ENCODE measurements around the gene ANKRD39. TPM values are rescaled to one million over a fixed set of nuclear protein-coding genes. Genes with fewer than 3 reads are reported as not detected.

ANKRD39 gene
- total and polyA plus RNA-seq, 2 of the 4 experiments (the other 2 are of a cell fraction), result 12.5 to 17.0 TPM

- ATAC-seq (ENCODE audit: low read depth), result peak; percentile 79
- TSS peak; percentile 56 for BruUV-seq (replicated peaks)
Measured at GRCh38 chr2:96832754-96833507, 24.9 kb downstream of the ANKRD39 start.

More at GRCh38 chr2:96832754-96833507, 24.9 kb downstream of the ANKRD39 start:
- dilution Hi-C loops (cut with HindIII; ENCODE audit: low sequenced_read_pairs, unreplicated experiment) (no loop called here), in situ Hi-C loops (cut with MboI; ENCODE audit: low sequenced_read_pairs) (no loop called here), intact Hi-C loops (cut with micrococcal nuclease) (no loop called here)
- H3K36me3 ChIP-seq (ENCODE audit: control insufficient read depth, insufficient read depth, low read length), result peaks cover 21% of the 10 kb centered on the region
- 0 out of 2 replicates have a peak overlapping the region, but pooled peaks have one; percentile 23 for H3K23ac ChIP-seq (ENCODE audit: low read depth, low read length)
- H2BK120ac ChIP-seq (ENCODE audit: low read depth, low read length), result no peak overlapping the region
- H3K4ac ChIP-seq (ENCODE audit: low read depth, low read length), result peak overlapping the region; percentile 44
- H2BK20ac ChIP-seq (ENCODE audit: low read depth, low read length), result no peak overlapping the region
- H4K5ac ChIP-seq (ENCODE audit: low read depth, low read length), result peak overlapping the region; percentile 72; the same call in 1 of the 2 replicates
- no peak overlapping the region for H3K56ac ChIP-seq (ENCODE audit: extremely low read depth, insufficient read depth, low read length)
- peak; percentile 64 for DNase-seq
- H4K20me1 ChIP-seq (ENCODE audit: insufficient read depth, low read length), result no peaks in the 10 kb centered on the region
- H2AK9ac ChIP-seq (replicated peaks; ENCODE audit: low read depth, low read length, poor library complexity), result peak overlapping the region; percentile 43
- TF ChIP-seq CTCF (conservative IDR thresholded peaks at IDR 0.05; ENCODE audit: low read depth, low read length) (no peak), POLR2A (IDR thresholded peaks at IDR 0.05; ENCODE audit: low read depth, low read length) (no peak), MAFK (IDR thresholded peaks at IDR 0.05; ENCODE audit: low read depth, low read length) (no peak), FOS (IDR thresholded peaks at IDR 0.05; ENCODE audit: low read depth, low read length) (no peak), NFE2L2 (IDR thresholded peaks at IDR 0.05; ENCODE audit: low read depth, low read length) (no peak), SMC3 (IDR thresholded peaks at IDR 0.05; ENCODE audit: low read depth, low read length) (no peak), MAZ (IDR thresholded peaks at IDR 0.05; ENCODE audit: borderline replicate concordance, low read depth, low read length) (no peak), RFX5 (IDR thresholded peaks at IDR 0.05; ENCODE audit: low read depth, low read length) (no peak), MXI1 (IDR thresholded peaks at IDR 0.05; ENCODE audit: borderline replicate concordance, low read depth, low read length) (no peak), CEBPB (IDR thresholded peaks at IDR 0.05; ENCODE audit: low read depth, low read length) (no peak), ELK1 (IDR thresholded peaks at IDR 0.05; ENCODE audit: borderline replicate concordance, low read depth, low read length) (no peak), USF2 (IDR thresholded peaks at IDR 0.05; ENCODE audit: low read depth, low read length) (no peak)
- peak overlapping the region; percentile 88 for H2AFZ ChIP-seq (replicated peaks; ENCODE audit: low read length, poor library complexity)
- 0 out of 2 replicates have a peak overlapping the region, but pooled peaks have one; percentile 66 for H2AK5ac ChIP-seq (ENCODE audit: low read depth, low read length)
- peak overlapping the region; percentile 1; the same call in 1 of the 2 replicates for H3K4me2 ChIP-seq (ENCODE audit: low read depth, low read length)
- H3K9me1 ChIP-seq (ENCODE audit: insufficient read depth, low read length), result peaks cover 8% of the 10 kb centered on the region; the same call in 1 of the 2 replicates
- ChIA-PET POLR2A (ENCODE audit: unreplicated experiment) (no interaction called here), CTCF (interaction anchor here (0.9 kb wide), 1 partner anchor 9 kb away, joined by 5 read pairs; no protein-coding TSS in a partner anchor)
- WGBS, 2 experiments (ENCODE audit: extremely low coverage in 2 of 2, insufficient read length in 1 of 2), result 26% methylated on average over 10 of the region's 18 CpGs; no CpG with 5 or more reads in 1 of the 2 experiments
- H2BK15ac ChIP-seq (ENCODE audit: low read depth, low read length), result no peak overlapping the region; the same call in 2 of the 3 replicates
- H3K14ac ChIP-seq (replicated peaks; ENCODE audit: low read depth, low read length), result peak overlapping the region; percentile 36; the same call in 1 of the 2 replicates
- H3K18ac ChIP-seq (ENCODE audit: low read depth, low read length), result no peak overlapping the region; the same call in 1 of the 2 replicates
- H3K4me1 ChIP-seq (ENCODE audit: control insufficient read depth, insufficient read depth, low read length), result peaks cover 10% of the 10 kb centered on the region; the same call in 1 of the 2 replicates
- no peak overlapping the region for H2BK5ac ChIP-seq (ENCODE audit: low read depth, low read length, poor library complexity, severe bottlenecking)
- H4K8ac ChIP-seq (ENCODE audit: low read depth in 2 of 2, low read length in 2 of 2), result peak overlapping the region; percentile 38 to 84; a peak in 3 of 4 replicates
- no peak overlapping the region for H3K27ac ChIP-seq (ENCODE audit: insufficient read depth, low read length)
- H3K9me3 ChIP-seq (ENCODE audit: control insufficient read depth, insufficient read depth, low read length), result no peaks in the 10 kb centered on the region
- no peak overlapping the region for H4K91ac ChIP-seq (ENCODE audit: insufficient read depth, low read depth, low read length)
- H3K27me3 ChIP-seq (ENCODE audit: control insufficient read depth, insufficient read depth, low read length), result no peaks in the 10 kb centered on the region
- no peaks in the 10 kb centered on the region for H3K79me1 ChIP-seq (ENCODE audit: low read depth in 1 of 2, low read length in 2 of 2)
- no peak overlapping the region for H3K4me3 ChIP-seq (ENCODE audit: insufficient read depth, low read depth, low read length)
- H3K9ac ChIP-seq (ENCODE audit: low read depth, low read length), result no peak overlapping the region; the same call in 1 of the 2 replicates

Measured in IMR-90 (cell line).